HG02981 (cell line): ENCODE results near the gene GREM1.

Source experiments
- ATAC-seq: cut with Tn5 transposase; IDR thresholded peaks from one replicate; pipeline ENCODE4 v1.9.1; 2021; ENCODE audit warnings: mild to moderate bottlenecking, moderate library complexity; ENCODE audit not compliant: unreplicated experiment

Gene GREM1

DNA sequence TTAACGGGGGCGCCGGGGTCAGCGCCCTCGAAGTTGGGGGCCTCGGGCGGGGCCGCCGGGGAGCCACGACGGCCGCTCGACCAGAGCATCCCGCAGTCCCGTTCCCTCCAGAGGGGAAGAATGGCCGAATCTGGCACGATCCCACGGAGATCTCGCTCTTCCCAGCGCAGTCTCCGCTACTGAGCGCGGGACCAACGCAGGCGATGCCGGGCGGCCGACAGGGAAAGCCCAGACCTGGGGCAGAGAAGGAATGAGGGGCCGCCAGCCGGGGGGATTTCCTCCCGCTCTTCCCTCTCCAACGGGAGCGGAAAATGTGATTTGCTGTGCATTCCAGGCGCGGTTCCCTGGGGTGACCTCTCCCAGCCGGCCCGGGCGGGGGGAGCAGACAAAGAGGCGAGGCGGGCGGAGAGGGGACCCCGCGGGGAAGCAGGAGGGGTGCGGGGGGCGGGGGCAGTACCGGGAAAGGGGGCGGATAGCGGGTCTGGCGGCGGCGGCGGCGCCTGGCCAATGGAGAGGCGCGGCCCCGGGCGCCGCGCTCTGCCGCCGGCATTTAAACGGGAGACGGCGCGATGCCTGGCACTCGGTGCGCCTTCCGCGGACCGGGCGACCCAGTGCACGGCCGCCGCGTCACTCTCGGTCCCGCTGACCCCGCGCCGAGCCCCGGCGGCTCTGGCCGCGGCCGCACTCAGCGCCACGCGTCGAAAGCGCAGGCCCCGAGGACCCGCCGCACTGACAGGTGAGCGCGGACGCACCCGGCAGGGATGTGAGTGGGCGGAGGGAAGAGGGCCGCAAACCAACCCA is at the start of gene GREM1:
Gene GREM1 (plus strand): TSS at position 579 of the 801 bp plus-strand sequence. CDS start 12,687 bp downstream, outside the sequence.
- ATAC-seq = no peak

DNA sequence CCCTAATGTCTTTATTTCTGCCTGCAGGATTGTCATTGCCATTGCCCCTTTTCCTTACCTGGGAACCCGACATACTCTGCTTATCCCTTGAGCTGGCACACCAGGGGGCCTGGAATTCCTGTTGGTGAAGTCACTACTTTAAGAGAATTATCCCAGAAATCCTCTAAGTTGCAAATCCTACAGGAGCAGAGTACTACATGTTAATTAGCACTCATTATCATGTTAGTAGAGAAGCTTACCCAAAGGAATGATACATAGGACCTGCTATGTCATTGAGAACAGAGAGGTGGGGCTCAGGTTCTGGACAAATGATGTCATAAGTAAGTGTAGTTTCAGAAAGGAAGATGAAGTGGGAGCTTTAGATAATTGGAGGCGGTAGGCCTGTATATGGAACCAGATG is 48.9 kb upstream of the GREM1 start:
- ATAC-seq = no peak

DNA sequence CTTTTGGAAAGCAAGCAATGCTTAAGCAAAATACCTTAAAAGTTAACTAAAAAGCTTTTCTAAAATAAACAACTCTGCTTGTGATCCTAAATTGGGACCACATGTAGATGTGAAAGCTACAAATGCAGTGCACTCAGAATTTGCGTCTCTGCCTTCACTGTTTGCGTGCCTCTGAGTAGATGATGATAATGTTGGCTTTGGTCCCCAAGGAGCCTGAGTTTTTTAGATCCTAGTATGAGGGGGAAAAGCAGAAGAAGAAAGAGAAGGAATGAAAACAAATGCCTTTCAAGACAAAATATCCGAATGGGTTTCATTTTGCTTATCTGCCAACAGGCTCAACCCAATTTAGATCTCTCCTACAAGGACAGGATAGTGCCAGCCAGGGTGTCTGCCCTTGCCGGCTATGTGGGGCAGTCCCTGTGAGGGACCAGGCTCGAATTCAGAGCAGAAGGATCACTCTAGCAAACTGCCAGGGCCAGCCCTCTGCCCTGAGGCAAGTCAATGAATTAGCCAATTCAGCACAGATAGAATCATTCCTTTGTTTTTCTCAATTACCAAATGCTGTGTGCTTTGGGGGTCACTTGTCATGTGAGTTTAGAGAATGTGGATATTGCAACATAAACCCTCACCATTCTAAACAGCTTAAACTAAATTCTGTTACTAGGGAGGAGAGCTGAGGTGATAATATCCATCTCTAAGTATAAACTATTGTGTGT is 47.8 kb upstream of the GREM1 start:
- no peak for ATAC-seq

DNA sequence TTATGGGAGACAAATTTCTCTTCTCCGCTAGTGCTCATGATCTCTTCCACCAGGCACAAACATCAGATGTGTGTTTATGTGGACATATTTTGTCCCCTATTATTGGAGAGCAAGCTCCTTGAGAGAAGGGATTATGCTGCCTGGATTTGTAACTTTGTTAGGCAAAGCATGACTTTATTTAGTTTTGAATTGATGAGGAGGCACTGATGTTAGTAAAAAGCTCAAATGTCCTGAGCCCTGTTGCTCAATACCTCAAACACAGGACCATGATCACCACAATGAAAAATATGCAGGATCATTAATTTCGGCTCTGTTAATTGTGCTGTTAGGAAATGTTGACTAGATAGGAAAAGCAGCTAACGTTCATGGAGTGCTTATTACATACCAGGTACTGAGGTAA is 47.2 kb upstream of the GREM1 start:
- no peak for ATAC-seq

DNA sequence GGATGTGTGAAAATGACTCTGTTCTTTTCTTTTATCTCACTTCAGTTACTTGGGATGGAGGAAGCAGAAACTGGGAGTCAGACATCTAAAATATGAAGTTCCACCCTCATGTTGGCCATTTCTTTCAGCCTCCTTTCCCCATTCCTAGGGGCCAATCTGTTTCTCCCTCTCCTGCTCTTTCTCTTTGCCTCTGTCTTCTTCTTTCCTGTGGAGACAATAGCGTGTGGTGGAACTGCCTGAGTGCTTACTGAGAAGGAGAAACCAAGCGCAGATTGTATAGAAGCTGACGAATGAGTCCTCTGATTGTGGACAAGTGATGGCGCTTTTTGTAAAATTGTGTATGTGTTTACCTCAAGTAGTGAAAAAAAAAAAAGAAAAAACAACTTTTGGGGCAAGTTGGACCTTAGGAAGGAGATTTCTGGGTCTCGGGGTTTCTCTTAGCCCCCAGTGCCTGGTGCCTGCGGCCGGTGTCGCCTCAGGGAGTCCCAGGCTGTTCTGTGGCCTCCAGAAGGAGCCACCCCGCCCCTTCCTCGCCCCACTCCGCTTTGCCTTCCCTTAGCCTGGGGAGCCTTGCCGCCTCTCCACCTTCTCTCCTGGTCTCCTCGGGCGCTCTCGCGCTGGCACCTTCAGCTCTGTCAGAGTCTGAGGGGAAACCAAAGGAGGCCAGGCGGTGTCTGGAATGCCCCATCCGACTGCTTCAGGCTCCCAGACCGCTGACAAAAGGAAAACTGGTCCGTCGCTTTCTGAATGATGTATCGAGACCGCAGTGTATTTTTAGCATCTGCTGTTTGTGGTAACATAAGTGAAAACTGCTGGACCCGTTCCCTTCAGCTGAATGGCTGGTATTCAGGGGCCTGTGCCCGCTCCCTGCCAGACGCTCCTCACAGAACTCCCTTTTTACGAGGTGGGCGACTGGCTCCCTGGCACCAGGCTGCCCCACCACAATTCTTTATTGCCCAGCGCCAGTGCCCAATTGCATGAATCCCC is 46.2 kb upstream of the GREM1 start:
- no peak for ATAC-seq

DNA sequence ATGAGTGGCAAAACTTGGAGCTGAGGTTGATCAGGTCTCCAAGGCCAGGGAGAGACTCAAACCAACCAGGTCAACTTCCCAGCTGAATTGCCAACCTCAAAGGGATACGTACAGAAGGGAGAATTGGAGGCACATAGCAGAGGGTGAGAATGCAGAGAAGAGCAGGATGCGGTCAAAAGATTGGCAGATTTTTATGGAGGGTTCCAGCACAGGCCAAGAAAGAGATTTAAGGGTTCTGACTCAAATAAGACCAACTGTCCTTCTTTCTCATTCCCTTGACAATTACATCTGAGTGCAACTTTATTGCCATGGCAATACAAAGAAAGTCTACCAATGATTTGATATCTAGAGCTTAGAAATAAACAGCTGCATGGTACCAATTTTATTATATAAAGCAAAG is 43.1 kb upstream of the GREM1 start:
- ATAC-seq = no peak

DNA sequence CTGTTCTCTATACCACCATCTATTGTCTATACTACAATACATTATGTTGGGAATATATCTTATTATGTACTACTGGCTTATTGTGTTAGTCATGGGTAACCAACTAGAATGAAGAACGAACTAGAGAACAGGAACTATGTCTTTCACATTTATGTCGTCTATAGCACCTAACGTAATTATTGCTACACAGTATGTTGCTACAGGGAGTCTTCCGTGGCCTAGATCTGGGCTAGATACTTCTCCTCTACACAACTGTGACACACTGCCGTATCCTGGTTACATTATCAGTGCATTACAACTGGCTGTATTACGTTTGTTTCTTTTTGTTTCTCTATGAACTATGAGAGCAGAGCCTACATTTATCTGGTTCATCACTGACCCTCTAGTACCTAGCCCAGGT is 42.3 kb upstream of the GREM1 start:
- no peak for ATAC-seq

DNA sequence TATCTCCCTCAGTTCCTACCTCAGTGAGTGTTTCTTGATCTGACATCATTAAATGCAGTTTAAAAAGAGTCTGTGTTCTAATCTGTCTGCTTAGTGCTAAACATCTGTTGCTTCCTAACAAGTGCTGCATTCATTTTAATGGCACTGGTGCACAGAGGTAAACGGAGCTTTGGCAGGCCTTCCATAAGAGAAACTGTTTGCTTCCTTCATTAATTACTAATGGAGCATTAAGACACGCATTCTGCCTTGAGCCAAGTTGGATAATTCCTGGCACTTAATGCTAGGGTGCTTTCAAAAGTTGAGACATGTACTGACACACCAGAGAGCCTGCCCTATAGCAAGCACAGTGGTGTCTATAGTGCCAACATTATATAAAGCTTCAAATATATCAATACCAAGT is 41.6 kb upstream of the GREM1 start:
- no peak for ATAC-seq

DNA sequence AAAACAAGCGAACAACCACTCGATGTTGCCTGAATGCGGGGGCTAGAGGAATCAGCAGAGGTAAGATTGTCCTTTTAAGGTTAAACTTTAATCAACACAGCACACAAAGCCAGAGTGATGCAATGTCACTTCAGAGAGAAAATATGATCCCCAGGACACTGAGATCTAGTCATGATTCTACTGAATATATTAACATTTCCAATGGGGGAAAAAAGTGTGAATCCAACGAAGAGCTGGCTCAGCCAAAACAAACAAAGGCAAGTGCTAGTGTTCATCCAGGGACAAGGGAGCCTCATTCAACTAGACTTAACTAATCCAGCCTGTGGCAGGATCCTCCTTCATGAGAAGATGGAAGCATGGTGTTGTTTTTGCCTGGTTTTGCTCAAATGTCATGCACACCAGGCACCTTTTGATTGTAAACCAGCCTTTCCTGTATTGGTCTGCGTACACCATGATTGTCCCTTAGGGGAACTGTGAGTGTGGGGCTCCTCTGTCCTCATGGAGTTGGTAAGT is 40.5 kb upstream of the GREM1 start:
- ATAC-seq = no peak

DNA sequence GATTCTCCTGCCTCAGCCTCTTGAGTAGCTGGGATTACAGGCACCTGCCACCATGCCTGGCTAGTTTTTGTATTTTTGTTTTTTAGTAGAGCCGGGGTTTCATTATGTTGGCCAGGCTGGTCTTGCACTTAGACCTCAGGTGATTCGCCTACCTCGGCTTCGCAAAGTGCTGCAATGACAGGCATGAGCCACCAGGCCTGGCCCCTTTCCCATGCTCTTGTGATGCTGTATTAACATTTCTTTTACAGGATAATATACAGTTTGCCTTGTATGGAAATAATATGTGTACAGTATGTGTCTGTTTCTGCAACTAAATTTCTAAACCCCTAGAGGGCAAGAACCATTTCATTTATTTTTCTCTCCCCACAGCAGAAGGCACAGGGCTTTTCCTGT is 38.5 kb upstream of the GREM1 start:
- ATAC-seq = no peak

DNA sequence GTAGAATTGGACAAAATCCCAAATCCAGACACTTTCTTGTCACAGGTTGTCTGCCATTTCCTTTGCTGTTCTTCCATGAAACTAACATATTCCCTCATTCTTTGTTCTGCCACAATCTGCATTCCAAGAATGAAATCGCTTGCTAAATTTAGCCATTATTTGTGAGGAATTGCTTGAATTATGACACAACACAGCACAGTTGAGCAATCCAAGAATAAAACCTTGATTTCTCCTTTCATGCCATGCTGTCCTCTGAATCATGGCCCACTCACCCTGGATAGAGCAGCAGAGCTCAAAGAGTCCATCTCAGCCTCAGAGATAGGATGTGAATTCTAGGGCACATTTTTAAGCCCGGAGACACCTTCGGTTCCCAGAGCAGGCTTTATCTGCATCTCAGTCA is 35.2 kb upstream of the GREM1 start:
- no peak for ATAC-seq

DNA sequence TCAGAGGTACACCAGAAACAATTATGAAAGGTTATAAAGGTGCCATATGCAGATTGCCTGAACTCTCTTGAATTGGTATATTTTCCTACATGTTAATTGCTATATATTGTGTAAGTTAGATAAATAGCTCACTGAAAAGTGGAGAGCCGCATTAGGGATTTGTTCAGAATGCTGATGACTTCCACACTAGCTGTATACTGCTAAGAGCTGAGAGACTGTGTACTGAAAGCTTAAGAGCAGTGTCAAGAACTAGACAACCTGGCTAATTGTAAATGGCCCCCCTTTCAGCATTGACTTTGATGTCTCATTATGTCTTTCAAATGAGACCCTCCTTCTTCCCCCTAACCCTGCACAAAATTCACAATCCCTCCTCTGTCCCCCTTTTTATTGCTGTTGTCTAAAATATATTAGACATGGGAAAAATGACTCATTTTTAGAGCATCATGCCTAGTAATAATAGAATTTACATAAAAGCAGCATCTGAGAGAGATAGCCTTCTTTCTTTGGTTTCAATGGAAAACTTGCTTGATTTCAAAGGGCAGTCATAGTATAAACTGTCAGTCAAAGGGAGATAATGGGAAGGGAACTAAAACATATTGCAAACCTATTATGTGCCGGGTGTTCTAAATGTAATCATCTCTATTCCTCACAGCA is 34.7 kb upstream of the GREM1 start:
- no peak for ATAC-seq

DNA sequence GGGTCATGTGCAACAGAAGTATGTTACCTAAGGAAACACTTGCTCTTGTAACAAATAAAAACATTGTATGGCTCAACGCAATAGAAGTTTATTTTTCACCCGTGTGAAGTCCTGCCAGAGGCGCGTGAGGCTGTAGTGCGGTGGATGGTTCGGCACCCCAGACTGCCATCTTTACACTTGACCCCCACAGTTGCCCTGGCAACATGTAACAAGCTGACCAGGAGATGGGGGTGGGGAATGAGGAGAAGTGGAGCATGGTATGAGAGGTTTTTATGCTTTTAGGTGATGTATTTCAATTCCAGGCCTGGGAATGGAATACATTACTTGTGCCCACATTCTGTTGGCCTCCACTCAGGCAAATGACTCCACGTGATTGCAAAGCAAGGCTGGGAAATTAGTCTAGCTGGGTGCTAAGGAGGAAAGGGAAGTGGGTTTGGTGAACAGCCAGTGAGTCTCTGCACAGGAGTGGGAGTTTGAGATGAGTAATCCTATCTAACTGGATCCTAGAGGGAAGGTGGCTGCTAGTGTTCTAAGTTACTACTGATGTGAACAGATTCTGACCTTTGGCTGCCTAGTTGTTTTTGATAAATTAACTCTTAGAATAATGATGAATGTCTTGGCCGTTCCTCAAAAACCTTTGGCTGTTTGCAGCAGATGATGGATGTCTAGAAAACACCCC is 33.8 kb upstream of the GREM1 start:
- no peak for ATAC-seq

DNA sequence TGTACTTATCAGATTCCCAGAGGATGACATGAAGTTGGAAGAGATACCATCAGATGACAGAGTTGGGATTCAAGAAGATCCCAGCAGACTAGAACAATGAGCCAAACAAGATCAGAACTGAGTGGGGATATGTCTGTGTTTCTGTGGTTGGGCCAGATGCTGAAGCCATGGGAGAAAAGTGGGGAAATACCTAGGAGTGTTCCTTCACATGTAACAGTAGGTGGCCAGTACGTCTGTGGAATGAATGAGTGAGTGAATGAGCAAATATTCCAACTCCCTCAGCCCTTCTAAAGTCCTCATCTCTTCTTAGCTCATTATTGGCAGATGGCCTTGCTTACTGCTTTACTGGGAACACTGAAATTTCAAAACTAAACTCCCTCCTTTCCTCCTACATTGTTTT is 32.2 kb upstream of the GREM1 start:
- ATAC-seq = no peak

DNA sequence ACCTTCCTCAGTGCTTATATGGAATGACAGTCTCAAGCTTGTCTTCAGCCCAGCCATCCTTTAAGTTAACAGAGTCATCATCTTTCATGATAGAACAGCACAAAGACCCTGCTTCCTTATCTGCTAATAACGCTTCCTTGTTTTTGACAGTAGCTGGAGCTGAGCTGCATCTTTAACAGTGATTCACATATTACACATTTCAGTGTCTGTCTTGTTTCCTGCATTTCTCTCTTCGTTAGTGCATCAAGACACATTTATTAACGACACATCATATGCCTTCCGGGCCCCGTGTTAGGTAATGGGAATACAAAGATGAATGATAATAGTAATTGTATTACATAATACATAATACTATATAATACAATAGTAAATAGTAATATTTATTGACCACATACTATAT is 30.2 kb upstream of the GREM1 start:
- ATAC-seq = no peak

DNA sequence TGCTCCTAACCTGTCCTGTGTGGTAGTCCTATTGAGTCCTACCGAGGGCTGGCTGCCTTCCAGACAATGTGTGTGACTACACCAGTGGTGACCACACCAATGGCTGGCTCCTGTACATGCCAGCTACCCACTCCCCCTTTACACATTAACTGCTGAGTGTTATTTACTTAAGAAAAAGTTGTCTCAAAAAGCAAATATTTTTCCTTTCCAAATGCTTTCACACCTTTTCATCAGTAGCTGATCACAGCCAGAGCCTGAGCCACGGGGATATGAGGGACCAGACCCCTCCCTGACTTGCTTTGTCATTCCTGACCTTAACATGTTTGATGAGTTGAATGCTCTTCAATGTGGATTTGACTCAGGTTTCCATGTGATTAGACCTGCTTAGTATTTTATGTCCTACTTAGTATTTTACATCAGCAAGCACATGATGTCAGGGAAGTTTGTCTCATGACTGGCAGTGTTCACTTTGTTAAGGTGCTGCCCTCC is 29.6 kb upstream of the GREM1 start:
- ATAC-seq = no peak

DNA sequence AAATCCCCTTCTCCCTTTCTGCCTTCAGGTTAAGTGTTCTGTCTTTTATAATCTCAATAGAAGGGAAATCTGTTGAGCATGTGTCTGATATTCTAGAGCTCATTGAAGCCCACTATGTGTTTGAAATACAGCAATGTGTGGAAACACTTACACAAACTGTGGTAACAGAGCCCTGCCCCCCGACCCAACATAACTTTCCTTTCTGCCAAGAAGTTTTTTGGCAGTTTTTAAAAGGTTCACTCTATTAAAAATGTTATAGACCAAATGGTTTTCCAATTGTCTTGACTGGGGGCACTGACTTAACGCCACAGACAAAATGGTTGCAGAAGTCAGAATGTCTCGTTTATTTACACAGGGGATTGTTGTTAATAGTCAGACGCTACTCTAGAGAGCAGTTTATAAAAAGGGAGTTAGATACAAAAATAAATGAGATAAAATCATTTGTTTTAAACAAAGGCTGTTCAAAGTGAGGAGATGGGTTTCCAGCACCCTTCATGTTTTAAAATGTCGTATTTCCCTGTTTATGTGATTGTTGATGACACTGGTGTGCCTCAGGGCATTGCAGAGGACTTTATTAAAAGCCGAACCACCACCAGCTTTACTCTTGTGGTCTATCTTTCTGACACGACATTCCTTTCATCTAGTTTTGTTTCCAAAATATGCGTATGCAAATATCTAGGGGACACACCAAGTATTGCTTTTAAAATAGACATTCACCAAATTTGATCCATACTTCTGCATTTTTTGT is 26.7 kb upstream of the GREM1 start:
- ATAC-seq = no peak

DNA sequence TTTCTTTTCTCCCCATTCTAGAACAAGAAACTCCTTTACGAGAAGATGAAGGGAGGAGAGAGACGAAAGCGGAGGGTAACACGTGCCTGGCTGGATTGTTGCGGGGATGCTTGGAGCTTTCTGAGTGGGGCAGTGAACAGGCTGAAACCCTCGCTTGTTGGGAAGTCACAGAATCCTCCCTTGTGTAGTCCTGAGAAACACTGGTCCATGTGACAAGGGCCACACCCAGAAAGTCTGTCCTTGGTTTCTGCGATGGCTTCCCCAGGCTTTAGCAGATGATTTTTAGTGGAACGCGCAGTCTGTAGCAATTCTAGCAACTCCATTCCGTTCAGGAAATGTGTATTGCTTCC is 26.1 kb upstream of the GREM1 start:
- ATAC-seq = no peak

DNA sequence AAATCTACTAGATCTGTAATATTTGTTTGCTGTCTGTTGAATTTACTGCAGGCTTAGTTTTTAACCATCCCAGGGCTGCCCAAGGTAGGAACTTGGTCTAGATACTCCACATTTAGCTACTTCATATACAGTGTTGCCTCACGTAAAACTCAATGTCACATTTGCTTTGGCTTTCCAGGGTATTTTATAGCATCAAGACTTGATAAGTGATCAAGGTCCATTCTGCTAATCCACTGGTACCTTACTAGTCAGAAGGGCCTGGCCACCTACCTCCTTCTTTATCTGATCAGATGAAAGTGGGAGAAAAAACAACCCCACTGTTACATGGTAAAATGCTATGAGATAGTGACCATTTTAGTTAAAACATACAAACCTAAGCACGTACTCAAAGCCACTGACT is 25.5 kb upstream of the GREM1 start:
- no peak for ATAC-seq
